B cell (primary cell): ENCODE measurements around the gene SUV39H2. TPM values are rescaled to one million over a fixed set of nuclear protein-coding genes. Genes with fewer than 3 reads are reported as not detected.

ENCODE experiments used
- ATAC-seq: fragments of 200-7000 bp; cut with Tn5 transposase; one replicate; pipeline ENCODE4 v1.10.0; 2021; ENCODE audit warnings: low read depth, mild to moderate bottlenecking, moderate number of reproducible peaks, moderate library complexity
- CTCF ChIA-PET: fragments of 350-600 bp; sonication (Branson Sonifier 250); formaldehyde crosslinking; loops from one replicate; lab custom pipeline; 2021; ENCODE audit warnings: antibody characterized with exemption, inconsistent platforms; lab: Charles Lee
- POLR2A ChIA-PET: fragments of 350-600 bp; sonication (Branson Sonifier 250); formaldehyde crosslinking; loops from one replicate; lab custom pipeline; 2021; ENCODE audit warnings: antibody characterized with exemption; lab: Charles Lee
- DNase-seq: peaks from one replicate; pipeline ENCODE4 v3.0.0; 2013
- H2AFZ ChIP-seq: 2 replicates; pipeline ENCODE4 v1.6.1; 2012; ENCODE audit warnings: mild to moderate bottlenecking, low read depth, low read length; ENCODE audit not compliant: insufficient read depth, poor library complexity, severe bottlenecking
- H3K27ac ChIP-seq, 2 donors: 1 replicate in 1 of 2; 2 replicates in 1 of 2; pipeline ENCODE4 v1.5.1; 2012 to 2013; ENCODE audit warnings: low read length in 2 of 2, mild to moderate bottlenecking in 2 of 2, moderate library complexity in 1 of 2
- H3K27me3 ChIP-seq, 4 experiments: fragments of 200-600 bp in 1 of 4; sonication (generic) in 1 of 4; replicated peaks in 1 of 4; 1 replicate in 2 of 4; 2 replicates in 2 of 4; pipeline versions ENCODE4 v1.6.1 to v1.7.0; 2013 to 2016; ENCODE audit warnings: low read length in 3 of 4, mild to moderate bottlenecking in 2 of 4, mixed read lengths in 1 of 4, moderate library complexity in 1 of 4; ENCODE audit not compliant: insufficient read depth in 4 of 4, control insufficient read depth in 3 of 4; ENCODE audit errors: control extremely low read depth in 1 of 4
- H3K36me3 ChIP-seq, 2 experiments: replicated peaks in 1 of 2; 1 replicate in 1 of 2; 2 replicates in 1 of 2; pipeline versions ENCODE4 v1.6.1 to v1.7.1; 2013; ENCODE audit warnings: low read length in 1 of 2; ENCODE audit not compliant: insufficient read depth in 2 of 2, control insufficient read depth in 1 of 2; ENCODE audit errors: control extremely low read depth in 1 of 2, extremely low read depth in 1 of 2
- H3K4me1 ChIP-seq, 2 donors: fragments of 200-600 bp in 1 of 2; sonication (generic) in 1 of 2; 1 replicate in 1 of 2; 2 replicates in 1 of 2; pipeline versions ENCODE4 v1.5.1 to v1.6.1; 2013 to 2017; ENCODE audit warnings: low read length in 2 of 2; ENCODE audit not compliant: control insufficient read depth in 2 of 2, insufficient read depth in 2 of 2
- H3K4me2 ChIP-seq: replicated peaks from 2 replicates; pipeline ENCODE3; 2012; ENCODE audit warnings: mild to moderate bottlenecking, low read depth, low read length; ENCODE audit not compliant: poor library complexity, severe bottlenecking
- H3K4me3 ChIP-seq, 5 experiments: fragments of 200-600 bp in 1 of 5; sonication (generic) in 1 of 5; 1 replicate in 3 of 5; 2 replicates in 2 of 5; pipeline versions ENCODE4 v1.5.1 to v1.7.0; 2011 to 2016; ENCODE audit warnings: low read length in 4 of 5, mild to moderate bottlenecking in 4 of 5, low read depth in 2 of 5, control low read depth in 1 of 5, moderate library complexity in 1 of 5; ENCODE audit not compliant: insufficient read depth in 1 of 5; ENCODE audit errors: control extremely low read depth in 1 of 5, extremely low read depth in 1 of 5
- H3K79me2 ChIP-seq: fragments of 200-600 bp; sonication (generic); one replicate; pipeline ENCODE4 v1.6.0; 2016; ENCODE audit warnings: low read length; ENCODE audit not compliant: control insufficient read depth, insufficient read depth
- H3K9ac ChIP-seq: fragments of 200-600 bp; sonication (generic); 2 replicates; pipeline ENCODE4 v1.6.1; 2017; ENCODE audit warnings: mild to moderate bottlenecking, low read length, moderate library complexity
- H3K9me3 ChIP-seq, 3 donors: one replicate each; pipeline versions ENCODE4 v1.6.1 to v1.7.1; 2013; ENCODE audit warnings: low read length in 2 of 3; ENCODE audit not compliant: control insufficient read depth in 2 of 3, insufficient read depth in 1 of 3; ENCODE audit errors: control extremely low read depth in 1 of 3
- H4K20me1 ChIP-seq: 2 replicates; pipeline ENCODE4 v1.6.0; 2012; ENCODE audit warnings: mild to moderate bottlenecking, low read length; ENCODE audit not compliant: insufficient read depth, control insufficient read depth, poor library complexity, severe bottlenecking
- H3K27ac Mint-ChIP-seq: one replicate; pipeline ENCODE4 v1.8.0; 2021; ENCODE audit warnings: mixed read lengths
- H3K27me3 Mint-ChIP-seq: one replicate; pipeline ENCODE4 v1.8.0; 2021; ENCODE audit warnings: mixed read lengths
- H3K4me1 Mint-ChIP-seq: one replicate; pipeline ENCODE4 v1.8.0; 2021; ENCODE audit warnings: mixed read lengths
- H3K4me3 Mint-ChIP-seq: one replicate; pipeline ENCODE4 v1.8.0; 2021; ENCODE audit warnings: mixed read lengths
- H3K9me3 Mint-ChIP-seq: one replicate; pipeline ENCODE4 v1.8.0; 2022; ENCODE audit warnings: mixed read lengths; ENCODE audit not compliant: insufficient read depth
- EZH2 ChIP-seq: IDR thresholded peaks from 2 replicates; pipeline ENCODE4 v1.6.1; 2012; ENCODE audit warnings: borderline replicate concordance, low read depth, mild to moderate bottlenecking, moderate library complexity, low read length; ENCODE audit not compliant: insufficient read depth, poor library complexity, severe bottlenecking
- WGBS: methylation state at CpG from one replicate; pipeline ENCODE4 v1.1.5; 2013; ENCODE audit warnings: missing lambda C conversion rate; ENCODE audit not compliant: insufficient coverage; 5-methylcytosine and 5-hydroxymethylcytosine counted together
- intact Hi-C: fragments of 100-400 bp; cut with micrococcal nuclease; formaldehyde crosslinking; loops from one replicate; pipeline ENCODE4 v1.10.0; 2022
- polyA plus RNA-seq: library from polyadenylated mRNA; depleted of rRNA; stranded (reverse); fragments of >200 nt; gene quantifications from 2 replicates; pipeline ENCODE4 v1.2.3, GENCODE V29; 2012
- total RNA-seq, 2 donors: library from RNA; stranded (reverse); fragments of 120-200 nt in 1 of 2; gene quantifications; 1 replicate in 1 of 2; 2 replicates in 1 of 2; pipeline versions ENCODE4 v1.2.3 to v1.2.4, GENCODE V29; 2013 to 2022
- TF ChIP-seq, protein P1 (sequence below): fragments of 200-600 bp; IDR thresholded peaks from one replicate; pipeline ENCODE4 v1.8.0; 2022; ENCODE audit warnings: antibody characterized with exemption, mild to moderate bottlenecking

The SUV39H2 gene
- total and polyA plus RNA-seq, 2 donors (not counting 1 experiment from before 2014, with no cell fraction given): 0.73 to 3.2 TPM

DNA sequence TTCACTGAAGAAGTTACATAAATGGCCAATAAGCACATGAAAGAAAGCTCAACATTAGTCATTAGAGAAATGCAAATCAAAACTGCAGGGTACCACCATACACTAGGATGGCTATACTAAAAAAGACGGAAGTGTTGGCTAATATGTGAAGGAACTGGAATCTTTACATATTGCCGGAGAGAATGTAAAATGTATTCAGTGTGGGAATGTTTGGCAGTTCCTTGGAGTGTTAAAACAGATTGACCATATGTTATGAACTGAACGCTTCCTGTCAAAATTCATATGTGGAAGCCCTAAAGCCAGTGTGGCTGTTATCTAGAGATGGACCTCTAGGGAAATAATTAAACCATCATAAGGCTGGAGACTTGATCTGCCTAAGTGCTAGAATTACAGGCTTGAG, 33.1 kb downstream of the SUV39H2 start:
- intact Hi-C loops: no loop called here
- ATAC-seq (no peak), DNase-seq (no peak)
- Histone ChIP-seq H2AFZ (no peak overlapping the region), H4K20me1 (no peaks in the 10 kb centered on the region), H3K4me1 (no peaks in the 10 kb centered on the region), H3K27ac (no peak overlapping the region), H3K4me3 (no peak overlapping the region), H3K79me2 (peaks cover 10% of the 10 kb centered on the region), H3K27me3 (no peaks in the 10 kb centered on the region), H3K9me3 (peaks cover 0 to 1% (median 0%) of the 10 kb centered on the region in 3 donors), H3K4me2 (no peak overlapping the region), H3K9ac (no peak overlapping the region), H3K36me3 (peaks cover 16 to 89% of the 10 kb centered on the region in 2 experiments)
- Mint-ChIP-seq H3K27ac (no peak overlapping the region), H3K9me3 (peaks cover 3% of the 10 kb centered on the region), H3K4me1 (peaks cover 4% of the 10 kb centered on the region), H3K4me3 (no peak overlapping the region), H3K27me3 (no peaks in the 10 kb centered on the region)
- 100% methylated on average over 3 of the region's 3 CpGs for whole genome bisulfite sequencing
- TF ChIP-seq, protein P1, sequence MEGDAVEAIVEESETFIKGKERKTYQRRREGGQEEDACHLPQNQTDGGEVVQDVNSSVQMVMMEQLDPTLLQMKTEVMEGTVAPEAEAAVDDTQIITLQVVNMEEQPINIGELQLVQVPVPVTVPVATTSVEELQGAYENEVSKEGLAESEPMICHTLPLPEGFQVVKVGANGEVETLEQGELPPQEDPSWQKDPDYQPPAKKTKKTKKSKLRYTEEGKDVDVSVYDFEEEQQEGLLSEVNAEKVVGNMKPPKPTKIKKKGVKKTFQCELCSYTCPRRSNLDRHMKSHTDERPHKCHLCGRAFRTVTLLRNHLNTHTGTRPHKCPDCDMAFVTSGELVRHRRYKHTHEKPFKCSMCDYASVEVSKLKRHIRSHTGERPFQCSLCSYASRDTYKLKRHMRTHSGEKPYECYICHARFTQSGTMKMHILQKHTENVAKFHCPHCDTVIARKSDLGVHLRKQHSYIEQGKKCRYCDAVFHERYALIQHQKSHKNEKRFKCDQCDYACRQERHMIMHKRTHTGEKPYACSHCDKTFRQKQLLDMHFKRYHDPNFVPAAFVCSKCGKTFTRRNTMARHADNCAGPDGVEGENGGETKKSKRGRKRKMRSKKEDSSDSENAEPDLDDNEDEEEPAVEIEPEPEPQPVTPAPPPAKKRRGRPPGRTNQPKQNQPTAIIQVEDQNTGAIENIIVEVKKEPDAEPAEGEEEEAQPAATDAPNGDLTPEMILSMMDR: no peak
- TF ChIP-seq EZH2: no peak
- ChIA-PET POLR2A (no interaction called here), CTCF (no interaction called here)

DNA sequence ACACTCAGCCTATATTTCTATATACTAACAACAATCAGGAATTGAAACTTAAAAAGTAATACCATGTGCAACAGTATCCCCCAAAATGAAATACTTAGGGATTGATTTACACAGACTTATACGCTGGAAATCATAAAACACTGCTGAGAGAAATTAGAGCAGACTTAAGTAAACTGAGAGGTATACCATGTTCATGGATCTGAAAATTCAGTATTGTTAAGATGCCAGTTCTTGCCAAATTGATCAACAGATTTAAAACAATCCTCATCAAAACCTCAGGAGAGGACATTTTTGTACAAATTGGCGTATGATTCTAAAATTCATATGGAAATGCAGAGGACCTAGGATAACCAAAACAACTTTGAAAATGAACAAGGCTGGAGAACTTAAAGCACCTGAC, 37.9 kb downstream of the SUV39H2 start:
- CTCF ChIA-PET: interaction anchor here (1.3 kb wide), 1 partner anchor 11 kb away, joined by 5 read pairs; no protein-coding TSS in a partner anchor
- H3K27ac ChIP-seq: no peak overlapping the region
- Mint-ChIP-seq H3K4me1 (peaks cover 4% of the 10 kb centered on the region), H3K4me3 (no peak overlapping the region), H3K27ac (no peak overlapping the region), H3K9me3 (peaks cover 3% of the 10 kb centered on the region), H3K27me3 (no peaks in the 10 kb centered on the region)
- H3K36me3 ChIP-seq: peaks cover 40 to 92% of the 10 kb centered on the region in 2 experiments
- no peaks in the 10 kb centered on the region for H3K4me1 ChIP-seq
- no CpG with 5 or more reads among the region's 2 CpGs for WGBS
- POLR2A ChIA-PET: no interaction called here
- no peak overlapping the region for H2AFZ ChIP-seq
- ATAC-seq (no peak), DNase-seq (no peak)
- no peak for TF ChIP-seq EZH2
- TF ChIP-seq, protein P1: no peak
- intact Hi-C loops: no loop called here
- H3K4me3 ChIP-seq: no peak overlapping the region
- H4K20me1 ChIP-seq: peaks cover 6% of the 10 kb centered on the region
- no peak overlapping the region for H3K4me2 ChIP-seq
- peaks cover 5 to 10% (median 6%) of the 10 kb centered on the region in 3 donors for H3K9me3 ChIP-seq
- no peaks in the 10 kb centered on the region for H3K27me3 ChIP-seq
- H3K79me2 ChIP-seq: peaks cover 29% of the 10 kb centered on the region
- no peak overlapping the region for H3K9ac ChIP-seq
